Measurements from ENCODE around the gene PIBF1. TPM values are rescaled to one million over a fixed set of nuclear protein-coding genes. Genes with fewer than 3 reads are reported as not detected.

PIBF1 gene
- total RNA-seq, 1 donor from 2014 or later = 44.8 TPM

GRCh38 chr13:72908416-72908815 lies 126.5 kb downstream of the PIBF1 start:
- Histone ChIP-seq H3K79me2 (ENCODE audit: low read depth) (no peaks in the 10 kb centered on the region), H3K27me3 (no peaks in the 10 kb centered on the region), H3K4me1 (no peaks in the 10 kb centered on the region), H3K4me3 (no peak overlapping the region), H3K9ac (no peak overlapping the region), H3K9me3 (ENCODE audit: low read depth) (no peaks in the 10 kb centered on the region), H3K27ac (no peak overlapping the region), H3K36me3 (peaks cover 24% of the 10 kb centered on the region), H2AFZ (replicated peaks) (no peak overlapping the region), H3F3A (ENCODE audit: low read depth) (no peaks in the 10 kb centered on the region), H4K20me1 (ENCODE audit: low read depth) (no peaks in the 10 kb centered on the region), H3K4me2 (no peak overlapping the region)
- peaks cover 24% of the 10 kb centered on the region for H3K36me3 Mint-ChIP-seq
- no peak for DNase-seq (ENCODE audit: low spot score)
- TF ChIP-seq EZH2 (IDR thresholded peaks at IDR 0.05) (no peak), EZH2phosphoT487 (IDR thresholded peaks at IDR 0.05) (no peak), CTCF (IDR thresholded peaks at IDR 0.05) (no peak)
- H3K4me3 Mint-ChIP-seq = no peak overlapping the region
- H3K9me3 Mint-ChIP-seq = no peaks in the 10 kb centered on the region
- H3K27me3 Mint-ChIP-seq (ENCODE audit: insufficient read depth, low read depth) = no peaks in the 10 kb centered on the region
- no peak overlapping the region for H3K27ac Mint-ChIP-seq
- H3K4me1 Mint-ChIP-seq = no peaks in the 10 kb centered on the region

GRCh38 chr13:72911981-72912380 lies 130.0 kb downstream of the PIBF1 start:
- no peaks in the 10 kb centered on the region for H3K27me3 Mint-ChIP-seq (ENCODE audit: insufficient read depth, low read depth)
- Histone ChIP-seq H3K4me2 (no peak overlapping the region), H3K36me3 (peaks cover 19% of the 10 kb centered on the region), H3K79me2 (ENCODE audit: low read depth) (no peaks in the 10 kb centered on the region), H2AFZ (replicated peaks) (no peak overlapping the region), H3K4me1 (no peaks in the 10 kb centered on the region), H3F3A (ENCODE audit: low read depth) (no peaks in the 10 kb centered on the region), H3K9ac (no peak overlapping the region), H3K27ac (no peak overlapping the region), H3K27me3 (no peaks in the 10 kb centered on the region), H3K9me3 (ENCODE audit: low read depth) (no peaks in the 10 kb centered on the region), H4K20me1 (ENCODE audit: low read depth) (no peaks in the 10 kb centered on the region), H3K4me3 (no peak overlapping the region)
- TF ChIP-seq CTCF (IDR thresholded peaks at IDR 0.05) (no peak), EZH2 (IDR thresholded peaks at IDR 0.05) (no peak), EZH2phosphoT487 (IDR thresholded peaks at IDR 0.05) (no peak)
- H3K9me3 Mint-ChIP-seq = no peaks in the 10 kb centered on the region
- DNase-seq (ENCODE audit: low spot score) = no peak
- H3K27ac Mint-ChIP-seq = no peak overlapping the region
- H3K4me1 Mint-ChIP-seq = no peaks in the 10 kb centered on the region
- no peak overlapping the region for H3K4me3 Mint-ChIP-seq
- peaks cover 25% of the 10 kb centered on the region for H3K36me3 Mint-ChIP-seq

- Mint-ChIP-seq H3K36me3 (peaks cover 11% of the 10 kb centered on the region), H3K4me1 (no peaks in the 10 kb centered on the region), H3K9me3 (no peaks in the 10 kb centered on the region), H3K4me3 (no peak overlapping the region), H3K27me3 (ENCODE audit: insufficient read depth, low read depth) (no peaks in the 10 kb centered on the region), H3K27ac (no peak overlapping the region)
- Histone ChIP-seq H4K20me1 (ENCODE audit: low read depth) (no peaks in the 10 kb centered on the region), H3K9me3 (ENCODE audit: low read depth) (no peaks in the 10 kb centered on the region), H3K27ac (no peak overlapping the region), H3K9ac (no peak overlapping the region), H3K4me2 (no peak overlapping the region), H3K4me1 (no peaks in the 10 kb centered on the region), H3F3A (ENCODE audit: low read depth) (no peaks in the 10 kb centered on the region), H3K4me3 (no peak overlapping the region), H2AFZ (replicated peaks) (no peak overlapping the region), H3K27me3 (no peaks in the 10 kb centered on the region), H3K79me2 (ENCODE audit: low read depth) (no peaks in the 10 kb centered on the region), H3K36me3 (no peaks in the 10 kb centered on the region)
- TF ChIP-seq EZH2phosphoT487 (IDR thresholded peaks at IDR 0.05) = no peak
- TF ChIP-seq CTCF (IDR thresholded peaks at IDR 0.05) = no peak
- no peak for TF ChIP-seq EZH2 (IDR thresholded peaks at IDR 0.05)
- DNase-seq (ENCODE audit: low spot score) = no peak
Observed at GRCh38 chr13:72920097-72920496, 138.2 kb downstream of the PIBF1 start.
